Lower leg skin (tissue), 4 donors: ENCODE results near the gene ASIC2. TPM values are rescaled to one million over a fixed set of nuclear protein-coding genes. Genes with fewer than 3 reads are reported as not detected.

ENCODE experiments used
- DNase-seq, 2 donors: peaks; one replicate each; pipeline ENCODE4 v3.0.0-alpha.2; 2019; ENCODE audit warnings: low spot score in 2 of 2
- H3K4me3 ChIP-seq: fragments of 200-600 bp; sonication (generic); 2 replicates; pipeline ENCODE4 v1.5.1; 2017; ENCODE audit warnings: mild to moderate bottlenecking, low read depth; ENCODE audit not compliant: poor library complexity, severe bottlenecking
- POLR2A ChIP-seq, 2 donors: fragments of 450-650 bp; IDR thresholded peaks; one replicate each; pipeline ENCODE4 v1.6.1; 2016 to 2017; ENCODE audit warnings: antibody characterized with exemption in 2 of 2, mild to moderate bottlenecking in 1 of 2, moderate library complexity in 1 of 2
- WGBS, 2 donors: methylation state at CpG; one replicate each; pipeline ENCODE4 v1.1.5; 2018; 5-methylcytosine and 5-hydroxymethylcytosine counted together
- intact Hi-C: fragments of 100-400 bp; cut with DNase I; formaldehyde crosslinking; loops from one replicate; pipeline ENCODE4 v1.15.0; 2023; ENCODE audit warnings: low total_unique reads
- total RNA-seq, 4 donors: library from RNA; depleted of rRNA; stranded (reverse); fragments of >200 nt; gene quantifications; one replicate each; pipeline ENCODE4 v1.1.0, GENCODE V29; 2016
- TF ChIP-seq, protein P1 (sequence below), 3 donors: fragments of 450-650 bp; IDR thresholded peaks; one replicate each; pipeline ENCODE4 v1.5.1; 2016; ENCODE audit warnings: antibody characterized with exemption in 3 of 3, mild to moderate bottlenecking in 3 of 3, moderate library complexity in 2 of 3

ASIC2 gene
- total RNA-seq, 4 donors from 2014 or later: 0.21 TPM; not detected in 3

DNA sequence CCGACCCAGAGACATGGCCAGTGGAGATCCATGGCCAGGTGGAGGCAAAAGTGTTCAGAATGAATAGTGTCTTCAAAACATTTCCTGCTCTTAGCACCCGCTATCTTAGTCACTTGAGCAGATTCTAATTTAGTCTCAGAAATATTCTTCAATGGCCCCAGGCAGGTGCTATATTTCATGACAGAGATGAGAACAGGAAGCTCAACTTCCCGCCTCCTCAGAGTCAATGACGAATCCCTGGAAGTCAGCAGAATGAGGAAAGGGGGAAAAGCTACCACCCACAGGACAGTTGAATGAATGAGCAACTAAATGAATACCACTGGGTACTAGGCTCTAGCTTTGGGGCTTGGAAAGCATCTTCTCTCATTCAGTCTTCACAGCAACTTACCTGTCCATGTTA lies 147.2 kb downstream of the ASIC2 start:
- no peak for DNase-seq
- intact Hi-C loops: no loop called here
- WGBS, 2 donors: 59 to 62% methylated on average over 4 of the region's 4 CpGs
- no peak for TF ChIP-seq POLR2A (IDR thresholded peaks at IDR 0.05)
- TF ChIP-seq, protein P1, sequence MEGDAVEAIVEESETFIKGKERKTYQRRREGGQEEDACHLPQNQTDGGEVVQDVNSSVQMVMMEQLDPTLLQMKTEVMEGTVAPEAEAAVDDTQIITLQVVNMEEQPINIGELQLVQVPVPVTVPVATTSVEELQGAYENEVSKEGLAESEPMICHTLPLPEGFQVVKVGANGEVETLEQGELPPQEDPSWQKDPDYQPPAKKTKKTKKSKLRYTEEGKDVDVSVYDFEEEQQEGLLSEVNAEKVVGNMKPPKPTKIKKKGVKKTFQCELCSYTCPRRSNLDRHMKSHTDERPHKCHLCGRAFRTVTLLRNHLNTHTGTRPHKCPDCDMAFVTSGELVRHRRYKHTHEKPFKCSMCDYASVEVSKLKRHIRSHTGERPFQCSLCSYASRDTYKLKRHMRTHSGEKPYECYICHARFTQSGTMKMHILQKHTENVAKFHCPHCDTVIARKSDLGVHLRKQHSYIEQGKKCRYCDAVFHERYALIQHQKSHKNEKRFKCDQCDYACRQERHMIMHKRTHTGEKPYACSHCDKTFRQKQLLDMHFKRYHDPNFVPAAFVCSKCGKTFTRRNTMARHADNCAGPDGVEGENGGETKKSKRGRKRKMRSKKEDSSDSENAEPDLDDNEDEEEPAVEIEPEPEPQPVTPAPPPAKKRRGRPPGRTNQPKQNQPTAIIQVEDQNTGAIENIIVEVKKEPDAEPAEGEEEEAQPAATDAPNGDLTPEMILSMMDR (IDR thresholded peaks at IDR 0.05): no peak
- H3K4me3 ChIP-seq: no peak overlapping the region

GRCh38 chr17:33144837-33145236 lies 148.3 kb downstream of the ASIC2 start:
- WGBS, 2 donors: 80 to 85% methylated on average over 2 of the region's 2 CpGs
- intact Hi-C loops: no loop called here
- no peak overlapping the region for H3K4me3 ChIP-seq
- no peak for DNase-seq
- no peak for TF ChIP-seq POLR2A (IDR thresholded peaks at IDR 0.05)
- TF ChIP-seq, protein P1 (IDR thresholded peaks at IDR 0.05): no peak

- DNase-seq: no peak
- WGBS, 2 donors: 62 to 63% methylated on average over 3 of the region's 3 CpGs
- TF ChIP-seq, protein P1 (IDR thresholded peaks at IDR 0.05): no peak
- TF ChIP-seq POLR2A (IDR thresholded peaks at IDR 0.05): no peak
- no peak overlapping the region for H3K4me3 ChIP-seq
- intact Hi-C loops: no loop called here
These were observed 150.3 kb downstream of the ASIC2 start for GRCh38 chr17:33142705-33143299.

DNA sequence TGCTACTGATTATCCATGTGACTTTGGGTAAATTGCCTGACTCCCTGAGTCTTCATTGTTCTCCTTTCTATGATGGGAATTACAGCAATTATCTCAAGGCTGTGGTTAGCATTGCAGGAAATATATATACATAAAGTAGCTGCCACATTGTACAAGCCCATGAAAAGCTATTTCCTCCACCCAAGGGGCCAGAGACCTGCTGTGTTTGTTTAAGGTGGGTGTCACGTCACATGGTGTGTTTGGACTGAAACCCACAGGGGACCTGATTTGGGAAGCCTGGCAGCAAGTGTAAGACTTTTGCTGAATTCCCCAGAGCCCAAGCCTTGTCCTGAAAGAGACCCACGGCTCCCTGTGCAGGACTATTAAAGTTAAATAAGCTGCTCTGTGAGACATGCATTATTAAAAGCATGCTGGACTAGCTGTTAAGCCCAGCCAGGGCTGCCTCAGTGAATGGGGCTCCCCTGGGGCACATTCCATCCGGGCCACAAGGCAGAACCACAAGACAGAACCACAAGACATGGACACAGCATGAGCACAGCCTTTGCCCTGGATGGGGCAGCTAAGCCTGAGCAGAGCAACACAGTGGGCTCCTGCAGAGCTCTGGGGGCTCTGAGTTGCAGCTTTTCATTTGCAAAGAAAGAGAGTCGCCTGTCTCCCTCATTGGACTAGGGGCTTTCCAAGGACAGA lies 152.5 kb downstream of the ASIC2 start:
- DNase-seq: no peak
- TF ChIP-seq, protein P1 (IDR thresholded peaks at IDR 0.05): no peak
- TF ChIP-seq POLR2A (IDR thresholded peaks at IDR 0.05): no peak
- intact Hi-C loops: no loop called here
- H3K4me3 ChIP-seq: no peak overlapping the region
- WGBS, 2 donors: 31 to 43% methylated on average over 4 of the region's 4 CpGs

DNA sequence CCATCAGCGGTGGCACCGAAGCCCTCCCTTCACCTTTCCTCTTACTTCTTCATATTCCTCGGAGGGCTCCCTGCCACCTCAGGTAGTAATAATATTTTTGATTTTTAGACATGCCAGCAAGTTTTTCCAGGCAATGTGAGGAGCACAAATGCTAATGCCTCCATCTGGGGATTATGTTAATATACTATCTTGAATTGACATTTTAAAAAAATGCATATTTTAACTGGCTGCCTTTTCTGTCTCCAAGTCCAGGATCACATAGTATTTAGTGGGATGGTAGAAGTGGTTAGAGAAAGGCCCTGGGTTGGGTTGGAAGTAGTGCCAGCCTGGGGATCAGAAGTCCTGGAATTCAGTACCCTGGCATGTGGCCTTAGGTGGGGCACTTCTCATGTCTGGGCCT lies 154.5 kb downstream of the ASIC2 start:
- no peak for TF ChIP-seq POLR2A (IDR thresholded peaks at IDR 0.05)
- TF ChIP-seq, protein P1 (IDR thresholded peaks at IDR 0.05): no peak
- no peak for DNase-seq
- intact Hi-C loops: no loop called here

More for the DNA sequence above, 154.5 kb downstream of the ASIC2 start:
- WGBS, 2 donors: 77 to 83% methylated on average over 3 of the region's 3 CpGs
- H3K4me3 ChIP-seq: no peak overlapping the region
